Measurements from ENCODE around the gene FRMPD3. TPM values are rescaled to one million over a fixed set of nuclear protein-coding genes. Genes with fewer than 3 reads are reported as not detected.

Gene FRMPD3
- total and polyA plus RNA-seq, 2 experiments from 2014 or later: 0.11 to 1.4 TPM

- TF ChIP-seq CTCF (conservative IDR thresholded peaks at IDR 0.05; ENCODE audit: low read depth in 2 of 2): no peak
- no peak for TF ChIP-seq NANOG (IDR thresholded peaks at IDR 0.05; ENCODE audit: borderline replicate concordance)
- no peak for TF ChIP-seq EZH2phosphoT487 (IDR thresholded peaks at IDR 0.05; ENCODE audit: unreplicated experiment)
- no peak for TF ChIP-seq ETS1 (IDR thresholded peaks at IDR 0.05)
- no peak for TF ChIP-seq EZH2 (IDR thresholded peaks at IDR 0.05; ENCODE audit: low read depth, unreplicated experiment)
- no peak for TF ChIP-seq ZNF114 (CRISPR knock-in tag; IDR thresholded peaks at IDR 0.05)
- TF ChIP-seq, protein P1, sequence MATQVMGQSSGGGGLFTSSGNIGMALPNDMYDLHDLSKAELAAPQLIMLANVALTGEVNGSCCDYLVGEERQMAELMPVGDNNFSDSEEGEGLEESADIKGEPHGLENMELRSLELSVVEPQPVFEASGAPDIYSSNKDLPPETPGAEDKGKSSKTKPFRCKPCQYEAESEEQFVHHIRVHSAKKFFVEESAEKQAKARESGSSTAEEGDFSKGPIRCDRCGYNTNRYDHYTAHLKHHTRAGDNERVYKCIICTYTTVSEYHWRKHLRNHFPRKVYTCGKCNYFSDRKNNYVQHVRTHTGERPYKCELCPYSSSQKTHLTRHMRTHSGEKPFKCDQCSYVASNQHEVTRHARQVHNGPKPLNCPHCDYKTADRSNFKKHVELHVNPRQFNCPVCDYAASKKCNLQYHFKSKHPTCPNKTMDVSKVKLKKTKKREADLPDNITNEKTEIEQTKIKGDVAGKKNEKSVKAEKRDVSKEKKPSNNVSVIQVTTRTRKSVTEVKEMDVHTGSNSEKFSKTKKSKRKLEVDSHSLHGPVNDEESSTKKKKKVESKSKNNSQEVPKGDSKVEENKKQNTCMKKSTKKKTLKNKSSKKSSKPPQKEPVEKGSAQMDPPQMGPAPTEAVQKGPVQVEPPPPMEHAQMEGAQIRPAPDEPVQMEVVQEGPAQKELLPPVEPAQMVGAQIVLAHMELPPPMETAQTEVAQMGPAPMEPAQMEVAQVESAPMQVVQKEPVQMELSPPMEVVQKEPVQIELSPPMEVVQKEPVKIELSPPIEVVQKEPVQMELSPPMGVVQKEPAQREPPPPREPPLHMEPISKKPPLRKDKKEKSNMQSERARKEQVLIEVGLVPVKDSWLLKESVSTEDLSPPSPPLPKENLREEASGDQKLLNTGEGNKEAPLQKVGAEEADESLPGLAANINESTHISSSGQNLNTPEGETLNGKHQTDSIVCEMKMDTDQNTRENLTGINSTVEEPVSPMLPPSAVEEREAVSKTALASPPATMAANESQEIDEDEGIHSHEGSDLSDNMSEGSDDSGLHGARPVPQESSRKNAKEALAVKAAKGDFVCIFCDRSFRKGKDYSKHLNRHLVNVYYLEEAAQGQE (IDR thresholded peaks at IDR 0.05; ENCODE audit: unreplicated experiment): no peak
Measured at GRCh38 chrX:107421337-107421861, 28.1 kb upstream of the FRMPD3 start (continued).

GRCh38 chrX:107429090-107429489 is 20.4 kb upstream of the FRMPD3 start:
- H3K27ac ChIP-seq (ENCODE audit: low read depth): no peak overlapping the region
- no peak overlapping the region for H2AFZ ChIP-seq
- no peaks in the 10 kb centered on the region for H3K36me3 ChIP-seq (ENCODE audit: insufficient read depth)
- H3K4me1 ChIP-seq (ENCODE audit: insufficient read depth): no peaks in the 10 kb centered on the region
- no peaks in the 10 kb centered on the region for H3K79me2 ChIP-seq (replicated peaks; ENCODE audit: insufficient read depth)
- H3K27me3 Mint-ChIP-seq (ENCODE audit: insufficient read depth, low read depth, poor library complexity): no peaks in the 10 kb centered on the region
- ATAC-seq (no peak), DNase-seq (ENCODE audit: low spot score) (peak; percentile 42)
- TF ChIP-seq CTCF (conservative IDR thresholded peaks at IDR 0.05; ENCODE audit: low read depth in 2 of 2): peak; percentile 38 to 60
- no peak for TF ChIP-seq NANOG (IDR thresholded peaks at IDR 0.05; ENCODE audit: borderline replicate concordance)
- H3K27ac Mint-ChIP-seq: no peak overlapping the region
- no peaks in the 10 kb centered on the region for H3F3A ChIP-seq (replicated peaks; ENCODE audit: low read depth)
- no peak overlapping the region for H3K4me3 Mint-ChIP-seq
- no peaks in the 10 kb centered on the region for H3K27me3 ChIP-seq (ENCODE audit: insufficient read depth)
- no peak overlapping the region for H3K4me3 ChIP-seq
- H3K4me2 ChIP-seq: no peak overlapping the region
- peaks cover 7% of the 10 kb centered on the region for H3K9me3 Mint-ChIP-seq
- H3K4me1 Mint-ChIP-seq: no peaks in the 10 kb centered on the region
- H3K36me3 Mint-ChIP-seq (ENCODE audit: low read depth): no peaks in the 10 kb centered on the region
- H3K9me2 ChIP-seq (ENCODE audit: insufficient read depth): no peaks in the 10 kb centered on the region
- no peaks in the 10 kb centered on the region for H4K20me1 ChIP-seq (replicated peaks; ENCODE audit: insufficient read depth)

Measured in GM23338 (cell line).